Daoy (cell line): ENCODE data around the gene NIPBL. TPM values are rescaled to one million over a fixed set of nuclear protein-coding genes. Genes with fewer than 3 reads are reported as not detected.
"Not testable (repeated sequence)": the region's sequence is repeated elsewhere in the genome, so short reads cannot be mapped to it uniquely, and the experiment has no call there.

Source experiments
- DNase-seq: peaks from one replicate; pipeline ENCODE4 v3.0.0-alpha.2; 2015; ENCODE audit warnings: low read depth
- total RNA-seq: library from RNA; depleted of rRNA; stranded (reverse); fragments of >200 nt; shearing (Covaris generic); gene quantifications from 2 replicates; pipeline ENCODE4 v1.2.3, GENCODE V29; 2014; rRNA removed

The NIPBL gene
- 11.1 and 17.9 TPM in 2 replicates for total RNA-seq

- peak; percentile 95 for DNase-seq
Measured at GRCh38 chr5:36876299-36876964, at the start of gene NIPBL. TSS of gene NIPBL (plus strand) at chr5:36876769. CDS start at chr5:36953697, 76,928 bp downstream.

GRCh38 chr5:36832274-36832673 is 44.3 kb upstream of the NIPBL start:
- no peak for DNase-seq

- DNase-seq, result no peak
Measured at GRCh38 chr5:36836831-36837230, 39.7 kb upstream of the NIPBL start.

- DNase-seq, result no peak
Measured at GRCh38 chr5:36839489-36840476, 36.8 kb upstream of the NIPBL start.

GRCh38 chr5:36841677-36842076 is 34.9 kb upstream of the NIPBL start:
- DNase-seq, result no peak

GRCh38 chr5:36842087-36842486 is 34.5 kb upstream of the NIPBL start:
- DNase-seq, result no peak

GRCh38 chr5:36844305-36844704 is 32.3 kb upstream of the NIPBL start:
- DNase-seq, result no peak

GRCh38 chr5:36848545-36848944 is 28.0 kb upstream of the NIPBL start:
- DNase-seq, result not testable (repeated sequence)

- not testable (repeated sequence) for DNase-seq
Measured at GRCh38 chr5:36852903-36853302, 23.7 kb upstream of the NIPBL start.

GRCh38 chr5:36854402-36855140 is 22.0 kb upstream of the NIPBL start:
- DNase-seq, result no peak

GRCh38 chr5:36855141-36855495 is 21.5 kb upstream of the NIPBL start:
- DNase-seq, result no peak

GRCh38 chr5:36861871-36862270 is 14.7 kb upstream of the NIPBL start:
- no peak for DNase-seq

- DNase-seq, result peak; percentile 33
Measured at GRCh38 chr5:36870399-36871040, 6.0 kb upstream of the NIPBL start.

GRCh38 chr5:36874465-36874864 is 2.1 kb upstream of the NIPBL start:
- DNase-seq, result no peak

GRCh38 chr5:36875051-36875789 is 1.3 kb upstream of the NIPBL start:
- DNase-seq, result peak; percentile 62

GRCh38 chr5:36875790-36876298 is 725 bp upstream of the NIPBL start:
- DNase-seq, result peak; percentile 75

- peak; percentile 42 for DNase-seq
Measured at GRCh38 chr5:36876965-36877666, 547 bp downstream of the NIPBL start.

GRCh38 chr5:36877667-36878391 is 1.3 kb downstream of the NIPBL start:
- DNase-seq, result peak; percentile 39

GRCh38 chr5:36878392-36879082 is 2.0 kb downstream of the NIPBL start:
- peak; percentile 44 for DNase-seq
